HG03064 (cell line): ENCODE results near the gene IGF1R.

Source experiments
- ATAC-seq: cut with Tn5 transposase; IDR thresholded peaks from one replicate; pipeline ENCODE4 v1.9.1; 2021; ENCODE audit warnings: low read depth; ENCODE audit not compliant: unreplicated experiment

Gene IGF1R

DNA sequence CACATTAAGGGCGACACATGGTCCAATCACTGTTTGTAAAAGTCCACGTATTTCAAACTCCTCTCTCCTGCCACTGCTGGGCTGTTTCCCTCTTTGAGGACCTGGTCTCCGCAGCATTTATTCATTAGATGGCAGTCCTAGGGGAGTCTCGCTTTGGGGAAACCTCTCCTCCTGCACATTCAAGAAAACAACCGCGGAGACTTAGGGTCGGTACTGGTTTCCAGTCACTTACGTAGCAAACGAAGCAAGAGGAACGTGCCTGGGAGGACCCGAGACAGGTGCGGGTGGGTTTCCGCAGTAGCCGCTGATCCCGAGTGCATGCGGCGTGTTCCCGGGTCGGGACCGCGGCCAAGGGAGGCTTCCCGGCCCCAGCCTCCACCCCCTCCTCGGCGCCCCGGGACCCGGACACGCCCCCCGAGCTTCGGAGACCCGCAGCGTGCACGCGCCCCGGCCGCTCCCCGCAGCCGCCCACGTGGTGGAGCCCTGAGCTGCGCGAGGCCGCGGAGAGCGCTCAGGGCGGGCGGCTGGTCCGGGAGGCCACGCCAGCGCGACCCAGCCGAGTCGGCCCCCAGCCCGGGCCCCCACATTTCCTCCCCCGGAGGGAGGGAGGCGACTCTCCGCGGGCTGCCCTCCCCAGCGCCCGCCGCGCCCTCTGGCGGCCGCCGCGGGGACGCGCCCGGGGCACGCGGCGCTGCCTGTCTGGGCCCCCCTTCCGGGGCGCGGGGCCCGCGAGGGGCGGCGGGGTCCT lies 1.1 kb upstream of the IGF1R start:
- ATAC-seq: peak; percentile 58

- peak; percentile 19 for ATAC-seq
These were observed 524 bp downstream of the IGF1R start for GRCh38 chr15:98648654-98649471.

GRCh38 chr15:98649472-98650416 lies 1.4 kb downstream of the IGF1R start:
- ATAC-seq: no peak

DNA sequence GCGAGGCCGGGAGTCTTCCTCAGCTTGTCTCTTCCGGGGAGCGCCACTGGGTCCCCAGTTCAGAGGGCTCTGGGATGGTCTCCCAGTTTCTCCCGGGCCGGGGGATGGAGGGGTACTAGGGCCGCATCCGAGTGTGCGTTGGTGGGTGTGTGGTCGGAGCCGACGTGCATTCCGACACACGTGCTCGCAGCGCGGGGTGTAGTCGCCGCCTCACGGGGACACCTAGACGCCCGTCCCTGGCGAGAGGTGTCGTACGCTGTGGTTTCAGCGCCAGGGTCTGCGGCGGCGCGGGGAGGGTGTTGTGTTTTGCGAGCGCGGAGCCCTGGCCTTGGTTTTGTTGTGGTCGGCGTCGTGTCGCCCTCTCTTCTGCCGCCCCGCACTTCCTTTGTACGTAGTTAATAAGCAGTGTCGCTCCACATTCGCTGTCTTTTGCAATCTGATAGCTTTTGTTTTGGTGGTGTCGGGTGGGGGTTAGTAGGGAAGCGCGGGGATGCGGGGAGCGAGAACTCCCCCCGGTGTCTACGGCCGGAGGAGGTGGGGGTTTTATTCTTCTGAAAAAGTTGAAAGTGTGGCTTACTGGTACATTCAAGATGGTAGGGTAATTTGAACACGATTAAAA lies 2.2 kb downstream of the IGF1R start:
- no peak for ATAC-seq

GRCh38 chr15:98651036-98651481 lies 2.7 kb downstream of the IGF1R start:
- no peak for ATAC-seq

- ATAC-seq: no peak
These were observed 3.4 kb downstream of the IGF1R start for GRCh38 chr15:98651581-98652220.

DNA sequence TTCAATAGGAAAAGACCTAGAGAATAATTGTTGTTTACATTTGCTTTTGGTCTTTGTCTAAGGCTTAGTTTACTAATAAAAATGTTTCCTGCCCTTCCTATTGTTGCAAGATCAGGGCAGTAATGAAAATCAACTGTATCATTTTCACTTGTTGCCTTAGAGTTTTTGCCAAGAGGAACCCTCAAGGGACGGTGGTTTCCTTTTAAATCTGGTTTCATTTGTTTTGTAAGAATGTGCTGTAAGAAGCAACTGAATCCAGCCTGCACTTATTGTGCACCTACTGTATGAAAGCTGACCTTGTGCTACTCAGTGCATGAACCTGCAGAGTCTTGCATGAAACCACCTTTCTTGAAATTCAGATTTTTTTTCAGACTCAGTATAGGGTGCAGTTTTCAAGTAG lies 5.3 kb downstream of the IGF1R start:
- no peak for ATAC-seq

DNA sequence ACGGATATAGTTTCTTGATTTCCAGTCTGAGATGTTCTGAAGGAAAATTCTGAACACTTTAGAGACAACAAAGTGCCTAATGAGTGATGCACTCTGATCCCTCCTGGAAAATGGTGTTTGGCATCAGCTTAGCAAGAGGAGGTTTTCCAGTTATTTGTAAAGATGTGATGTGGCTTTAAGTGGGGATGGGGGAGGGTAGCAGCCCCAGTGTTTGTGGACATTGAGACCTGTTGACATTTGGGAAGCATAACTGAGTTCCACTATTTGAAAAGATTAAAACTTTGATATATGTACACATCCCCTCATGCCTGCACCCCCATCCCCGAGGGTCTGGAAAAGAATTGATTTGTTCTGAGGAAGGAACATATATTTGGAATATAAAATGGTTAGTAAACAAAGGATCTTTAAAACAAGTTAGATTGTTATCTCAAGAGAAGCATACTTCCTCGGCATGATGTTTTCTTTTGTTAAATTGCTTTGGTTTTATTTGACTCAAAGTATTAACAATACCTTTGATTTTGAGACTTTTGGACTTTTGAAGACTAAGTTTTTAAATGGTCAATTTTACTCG lies 6.5 kb downstream of the IGF1R start:
- no peak for ATAC-seq

GRCh38 chr15:98655732-98656131 lies 7.4 kb downstream of the IGF1R start:
- no peak for ATAC-seq

- ATAC-seq: no peak
These were observed 9.4 kb downstream of the IGF1R start for GRCh38 chr15:98657721-98658120.

- peak; percentile 96 for ATAC-seq
These were observed 10.7 kb downstream of the IGF1R start for GRCh38 chr15:98658831-98659699.

- no peak for ATAC-seq
These were observed 11.7 kb downstream of the IGF1R start for GRCh38 chr15:98660055-98660454.

- no peak for ATAC-seq
These were observed 14.7 kb downstream of the IGF1R start for GRCh38 chr15:98663045-98663444.

- ATAC-seq: no peak
These were observed 15.3 kb downstream of the IGF1R start for GRCh38 chr15:98663606-98664005.

- ATAC-seq: no peak
These were observed 18.1 kb downstream of the IGF1R start for GRCh38 chr15:98666441-98666840.

GRCh38 chr15:98666841-98667240 lies 18.5 kb downstream of the IGF1R start:
- no peak for ATAC-seq

DNA sequence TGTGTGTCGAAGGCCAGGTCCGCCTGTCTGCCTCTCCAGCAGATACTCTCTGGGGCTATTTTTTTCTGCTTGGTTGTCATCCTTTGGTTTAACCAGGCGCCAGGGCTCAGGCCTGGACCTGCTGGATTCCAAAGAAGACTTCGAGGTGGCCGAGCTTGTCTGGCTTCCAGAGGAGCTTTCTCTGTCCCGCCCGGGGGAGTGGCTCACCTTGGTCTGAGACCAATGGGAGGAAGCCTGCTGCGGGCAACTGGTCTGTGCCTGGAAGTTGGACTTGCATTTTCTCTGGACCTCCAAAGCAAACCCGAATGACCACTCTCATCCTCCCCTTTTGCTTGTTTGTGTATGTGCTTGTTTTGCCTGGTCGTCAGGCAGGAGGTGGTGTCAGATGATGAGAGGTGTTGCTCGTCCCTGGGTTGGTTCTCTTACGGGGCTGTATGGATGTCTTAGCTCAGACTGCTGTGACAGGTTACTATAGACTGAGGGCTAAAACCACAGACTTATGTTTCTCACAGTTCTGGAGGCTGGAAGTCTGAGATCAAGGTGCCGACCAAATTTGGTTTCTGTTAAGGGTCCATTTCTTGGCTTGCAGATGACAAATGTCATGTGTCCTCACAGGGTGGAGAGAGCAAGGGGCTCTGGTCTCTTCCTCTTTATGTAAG lies 19.3 kb downstream of the IGF1R start:
- no peak for ATAC-seq
